HepG2 (cell line): Measurements from ENCODE around the gene R3HDM1. TPM values are rescaled to one million over a fixed set of nuclear protein-coding genes. Genes with fewer than 3 reads are reported as not detected.

Source experiments
- ATAC-seq: fragments of 200-7000 bp; cut with Tn5 transposase; 3 replicates; pipeline ENCODE4 v1.9.1; 2020; ENCODE audit warnings: mild to moderate bottlenecking, moderate library complexity
- BruUV-seq: library from RNA; stranded (reverse); fragments of 400-500 nt; replicated peaks from 2 replicates; lab custom pipeline; 2021; lab: Mats Ljungman, UMichigan
- CTCF ChIA-PET: fragments of 300-600 bp; formaldehyde crosslinking; extraction: SDS; loops from one replicate; lab custom pipeline; 2021; ENCODE audit warnings: low total read pairs, inconsistent platforms, low intra/inter-chr PET ratio; lab: Yijun Ruan, JAX
- POLR2A ChIA-PET: fragments of 350-600 bp; sonication (Branson Sonifier 250); formaldehyde crosslinking; loops from one replicate; lab custom pipeline; 2020; ENCODE audit warnings: antibody characterized with exemption, inconsistent platforms; lab: Yijun Ruan, JAX
- DNase-seq: peaks from one replicate; pipeline ENCODE4 v3.0.0-alpha.2; 2015; ENCODE audit warnings: low spot score
- FAIRE-seq: peaks from 3 replicates; lab custom pipeline; 2011; peaks lifted over from hg19 to GRCh38; lab: Jason Lieb, UNC
- H2AFZ ChIP-seq: one replicate; pipeline ENCODE4 v1.6.1; 2011; ENCODE audit warnings: low read length, inconsistent platforms
- H3K27ac ChIP-seq: fragments of 300-600 bp; 3 replicates; pipeline ENCODE4 v1.8.0; 2011; ENCODE audit warnings: mixed run types, mild to moderate bottlenecking, mixed read lengths, low read length, inconsistent platforms; ENCODE audit not compliant: insufficient read depth; ENCODE audit errors: extremely low read length
- H3K27me3 ChIP-seq, 2 experiments: fragments of 200-600 bp in 1 of 2; 2 replicates in 1 of 2; 3 replicates in 1 of 2; pipeline versions ENCODE4 v1.6.0 to v1.8.0; 2011; ENCODE audit warnings: low read length in 2 of 2, mild to moderate bottlenecking in 2 of 2, moderate library complexity in 2 of 2, inconsistent platforms in 1 of 2; ENCODE audit not compliant: insufficient read depth in 2 of 2, control insufficient read depth in 1 of 2
- H3K36me3 ChIP-seq, 2 experiments: fragments of 200-600 bp in 1 of 2; replicated peaks in 1 of 2; 2 replicates in 1 of 2; 3 replicates in 1 of 2; pipeline versions ENCODE4 v1.5.1 to v1.8.0; 2011; ENCODE audit warnings: low read length in 2 of 2, inconsistent platforms in 1 of 2; ENCODE audit not compliant: insufficient read depth in 2 of 2, control insufficient read depth in 1 of 2
- H3K4me1 ChIP-seq: 2 replicates; pipeline ENCODE4 v1.5.1; 2012; ENCODE audit warnings: low read length, inconsistent platforms; ENCODE audit not compliant: insufficient read depth
- H3K4me2 ChIP-seq: 2 replicates; pipeline ENCODE4 v1.6.0; 2011; ENCODE audit warnings: low read depth, low read length, inconsistent platforms
- H3K4me3 ChIP-seq, 3 experiments: fragments of 200-600 bp in 1 of 3; sonication (generic), shearing (Covaris generic) in 1 of 3; replicated peaks in 1 of 3; 2 replicates each; pipeline ENCODE4 v1.5.1; 2011 to 2016; ENCODE audit warnings: low read length in 3 of 3, inconsistent platforms in 2 of 3, low read depth in 2 of 3, mild to moderate bottlenecking in 2 of 3, control low read depth in 1 of 3, mixed read lengths in 1 of 3; ENCODE audit not compliant: insufficient read depth in 1 of 3
- H3K79me2 ChIP-seq: one replicate; pipeline ENCODE4 v1.6.1; 2011; ENCODE audit warnings: low read length, inconsistent platforms; ENCODE audit not compliant: insufficient read depth
- H3K9ac ChIP-seq: 2 replicates; pipeline ENCODE4 v1.6.0; 2011; ENCODE audit warnings: mild to moderate bottlenecking, low read depth, low read length, inconsistent platforms; ENCODE audit not compliant: insufficient read depth
- H3K9me3 ChIP-seq: 2 replicates; pipeline ENCODE4 v1.5.1; 2012; ENCODE audit warnings: mild to moderate bottlenecking, low read length
- H4K20me1 ChIP-seq: 2 replicates; pipeline ENCODE4 v1.6.0; 2011; ENCODE audit warnings: inconsistent platforms, mild to moderate bottlenecking, low read length, moderate library complexity; ENCODE audit not compliant: insufficient read depth
- CC2D1A ChIP-seq: sonication (generic); formaldehyde crosslinking; IDR thresholded peaks from 2 replicates; pipeline ENCODE4 v1.8.1; 2023; ENCODE audit warnings: mild to moderate bottlenecking, missing genetic modification reagents
- CEBPB ChIP-seq: IDR thresholded peaks from 2 replicates; pipeline ENCODE4 v1.6.1; 2011; ENCODE audit warnings: low read depth, low read length, improper control_type of control experiment, borderline replicate concordance
- ESRRA ChIP-seq: sonication (generic); formaldehyde crosslinking; IDR thresholded peaks from 2 replicates; pipeline ENCODE4 v1.5.1; 2020; ENCODE audit warnings: mild to moderate bottlenecking, low read depth, missing genetic modification reagents
- GTF2F1 ChIP-seq: fragments of 150-350 bp; IDR thresholded peaks from 2 replicates; pipeline ENCODE4 v1.6.1; 2014; ENCODE audit warnings: low read length
- HDAC2 ChIP-seq: sonication (generic); formaldehyde crosslinking; IDR thresholded peaks from 2 replicates; pipeline ENCODE4 v1.4.0; 2020; ENCODE audit warnings: missing genetic modification reagents
- HMGXB4 ChIP-seq, 2 experiments: sonication (generic) in 1 of 2; formaldehyde crosslinking in 1 of 2; IDR thresholded peaks; 2 replicates each; pipeline versions ENCODE4 v1.4.0 to v1.6.1; 2018 to 2020; ENCODE audit warnings: missing genetic modification reagents in 2 of 2, borderline replicate concordance in 1 of 2, low read depth in 1 of 2, mild to moderate bottlenecking in 1 of 2, missing biosample characterization in 1 of 2
- POGZ ChIP-seq: sonication (generic); formaldehyde crosslinking; IDR thresholded peaks from 2 replicates; pipeline ENCODE4 v1.4.0; 2020; ENCODE audit warnings: mild to moderate bottlenecking, missing genetic modification reagents
- POLR2A ChIP-seq, 2 experiments: IDR thresholded peaks; 2 replicates each; pipeline ENCODE4 v1.6.1; 2011; ENCODE audit warnings: low read depth in 2 of 2, low read length in 2 of 2, mild to moderate bottlenecking in 1 of 2, moderate library complexity in 1 of 2; ENCODE audit not compliant: insufficient read depth in 1 of 2
- RBFOX2 ChIP-seq: fragments of 200-400 bp; formaldehyde crosslinking; IDR thresholded peaks from 2 replicates; pipeline ENCODE4 v1.6.1; 2017; ENCODE audit warnings: low read depth, mild to moderate bottlenecking, low read length
- SSRP1 ChIP-seq: IDR thresholded peaks from 2 replicates; pipeline ENCODE4 v1.6.1; 2016; ENCODE audit warnings: control low read depth
- STAG1 ChIP-seq: sonication (generic); formaldehyde crosslinking; IDR thresholded peaks from 2 replicates; pipeline ENCODE4 v1.4.0; 2020; ENCODE audit warnings: missing genetic modification reagents
- TEAD3 ChIP-seq: optimal IDR thresholded peaks from 2 replicates; pipeline ENCODE3; 2016; ENCODE audit warnings: borderline replicate concordance
- THAP11 ChIP-seq: IDR thresholded peaks from 2 replicates; pipeline ENCODE4 v1.6.1; 2016; ENCODE audit warnings: missing biosample characterization, missing genetic modification reagents
- THAP7 ChIP-seq: sonication (generic); formaldehyde crosslinking; IDR thresholded peaks from 2 replicates; pipeline ENCODE4 v1.8.1; 2023; ENCODE audit warnings: mild to moderate bottlenecking, missing genetic modification reagents
- ZBTB8A ChIP-seq: sonication (generic); formaldehyde crosslinking; IDR thresholded peaks from 2 replicates; pipeline ENCODE4 v1.4.0; 2020; ENCODE audit warnings: mild to moderate bottlenecking, low read depth, missing genetic modification reagents, borderline replicate concordance
- ZFP82 ChIP-seq: sonication (generic); formaldehyde crosslinking; IDR thresholded peaks from 2 replicates; pipeline ENCODE4 v1.5.1; 2020; ENCODE audit warnings: mild to moderate bottlenecking, missing genetic modification reagents, borderline replicate concordance
- ZNF644 ChIP-seq: IDR thresholded peaks from 2 replicates; pipeline ENCODE4 v1.6.1; 2016; ENCODE audit warnings: low read depth
- WGBS: methylation state at CpG from one replicate; pipeline ENCODE4 v1.1.6; 2017; ENCODE audit warnings: low lambda C conversion rate; 5-methylcytosine and 5-hydroxymethylcytosine counted together
- in situ Hi-C: cut with HindIII; loops from 2 replicates; pipeline ENCODE4 v1.10.0; 2017; ENCODE audit warnings: low pct_unique_long_range_greater_than_20kb; ENCODE audit not compliant: extremely low pct_ligation_motif_present
- intact Hi-C: fragments of 100-400 bp; cut with micrococcal nuclease; formaldehyde crosslinking; loops from one replicate; pipeline ENCODE4 v1.10.0; 2022; ENCODE audit not compliant: unreplicated experiment
- polyA plus RNA-seq, 8 experiments: library from polyadenylated mRNA; depleted of rRNA in 3 of 8; stranded (reverse) in 7 of 8; unstranded in 1 of 8; fragments of >200 nt; fragmentation: Illumina TruSeq in 4 of 8; extraction: Trizol in 4 of 8; gene quantifications; 2 replicates each; pipeline versions ENCODE4 v1.2.1 to v1.2.3, GENCODE V29; 2011 to 2016; ENCODE audit warnings: low read depth in 4 of 8, missing spikeins in 1 of 8, mixed read lengths in 1 of 8; ENCODE audit not compliant: insufficient read depth in 1 of 8
- total RNA-seq, 5 experiments: library from RNA; depleted of rRNA; stranded (reverse); fragments of >200 nt; fragmentation: Illumina TruSeq; extraction: Trizol; gene quantifications; 2 replicates each; pipeline ENCODE4 v1.2.3, GENCODE V29; 2016; ENCODE audit warnings: low read depth in 1 of 5
- TF ChIP-seq, protein P1 (sequence below): sonication (generic); formaldehyde crosslinking; IDR thresholded peaks from 2 replicates; pipeline ENCODE4 v1.5.1; 2020; ENCODE audit warnings: missing genetic modification reagents, mild to moderate bottlenecking, borderline replicate concordance
- TF ChIP-seq, protein P2 (sequence below): sonication (generic); formaldehyde crosslinking; IDR thresholded peaks from 2 replicates; pipeline ENCODE4 v1.5.1; 2020; ENCODE audit warnings: missing genetic modification reagents, mild to moderate bottlenecking, borderline replicate concordance

Gene R3HDM1
- total and polyA plus RNA-seq, 2 of the 13 experiments (the other 11 are each of a cell fraction or from before 2014, with no cell fraction given) = 15.7 to 54.3 TPM

DNA sequence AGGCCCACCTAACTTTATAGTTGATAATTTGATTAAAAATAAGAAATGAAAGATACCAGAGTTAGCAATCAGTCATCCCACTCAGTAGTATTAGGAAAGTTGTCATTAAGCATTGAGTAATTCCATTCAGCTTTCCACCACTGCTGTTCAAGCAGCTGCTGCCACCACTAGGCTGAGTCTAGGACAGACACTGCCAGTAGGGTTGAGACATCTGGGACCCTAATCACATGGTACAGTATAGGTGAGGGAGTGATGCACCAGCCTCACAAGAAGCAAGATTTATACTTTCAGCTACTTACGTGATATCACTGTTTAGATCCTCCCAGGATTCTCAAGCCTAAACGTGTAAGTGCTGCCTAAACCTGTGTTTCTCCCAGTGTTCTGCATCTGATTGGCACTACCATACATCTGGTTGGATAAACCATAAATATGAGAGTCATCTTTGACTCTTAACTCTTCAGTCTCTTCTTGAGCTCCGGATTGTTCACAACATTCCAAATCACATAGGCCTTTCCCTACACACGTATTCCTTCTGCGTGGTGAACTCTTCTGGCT, 213.6 kb downstream of the R3HDM1 start:
- Histone ChIP-seq H3K4me1 (peaks cover 28% of the 10 kb centered on the region), H3K27me3 (no peaks in the 10 kb centered on the region; a peak in 1 of 5 replicates), H4K20me1 (peaks cover 43% of the 10 kb centered on the region), H3K4me3 (no peak overlapping the region; a peak in 1 of 6 replicates), H3K27ac (peak overlapping the region; percentile 93), H3K4me2 (peak overlapping the region; percentile 83), H3K9ac (0 out of 2 replicates have a peak overlapping the region, but pooled peaks have one; percentile 13), H3K9me3 (no peaks in the 10 kb centered on the region), H2AFZ (no peak overlapping the region), H3K79me2 (peaks cover 60% of the 10 kb centered on the region), H3K36me3 (peaks cover 5 to 46% of the 10 kb centered on the region in 2 experiments)
- in situ Hi-C loops (no loop called here), intact Hi-C loops (no loop called here)
- ATAC-seq (peak; percentile 32), DNase-seq (peak; percentile 70), FAIRE-seq (peak; percentile 95)
- BruUV-seq = no TSS peak
- ChIA-PET CTCF (no interaction called here), POLR2A (no interaction called here)
- WGBS = 90% methylated on average over 5 of the region's 5 CpGs
- 0 out of 2 replicates have a peak, but pooled peaks have one; percentile 52 for TF ChIP-seq THAP7
- TF ChIP-seq HMGXB4 (CRISPR knock-in tag; IDR thresholded peaks at IDR 0.05; ENCODE audit: borderline replicate concordance in 1 of 2, low read depth in 1 of 2) = peak in 1 of 2 experiments; percentile 24; a peak in 1 of 4 replicates
- no peak for TF ChIP-seq ZFP82
- TF ChIP-seq ZNF644 (CRISPR knock-in tag) = peak; percentile 68; the same call in 1 of the 2 replicates
- TF ChIP-seq POGZ (CRISPR knock-in tag) = peak; percentile 59; the same call in 1 of the 2 replicates
- no peak for TF ChIP-seq CC2D1A
- peak; percentile 60 for TF ChIP-seq STAG1 (CRISPR knock-in tag)
- TF ChIP-seq, protein P1, sequence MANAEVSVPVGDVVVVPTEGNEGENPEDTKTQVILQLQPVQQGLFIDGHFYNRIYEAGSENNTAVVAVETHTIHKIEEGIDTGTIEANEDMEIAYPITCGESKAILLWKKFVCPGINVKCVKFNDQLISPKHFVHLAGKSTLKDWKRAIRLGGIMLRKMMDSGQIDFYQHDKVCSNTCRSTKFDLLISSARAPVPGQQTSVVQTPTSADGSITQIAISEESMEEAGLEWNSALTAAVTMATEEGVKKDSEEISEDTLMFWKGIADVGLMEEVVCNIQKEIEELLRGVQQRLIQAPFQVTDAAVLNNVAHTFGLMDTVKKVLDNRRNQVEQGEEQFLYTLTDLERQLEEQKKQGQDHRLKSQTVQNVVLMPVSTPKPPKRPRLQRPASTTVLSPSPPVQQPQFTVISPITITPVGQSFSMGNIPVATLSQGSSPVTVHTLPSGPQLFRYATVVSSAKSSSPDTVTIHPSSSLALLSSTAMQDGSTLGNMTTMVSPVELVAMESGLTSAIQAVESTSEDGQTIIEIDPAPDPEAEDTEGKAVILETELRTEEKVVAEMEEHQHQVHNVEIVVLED (CRISPR knock-in tag) = 0 out of 2 replicates have a peak, but pooled peaks have one; percentile 12
- 0 out of 2 replicates have a peak, but pooled peaks have one; percentile 32 for TF ChIP-seq SSRP1 (CRISPR knock-in tag)
- TF ChIP-seq CEBPB = peak; percentile 63; the same call in 1 of the 2 replicates
- TF ChIP-seq RBFOX2 = 0 out of 2 replicates have a peak, but pooled peaks have one; percentile 55
- TF ChIP-seq POLR2A (IDR thresholded peaks at IDR 0.05; ENCODE audit: insufficient read depth in 1 of 2, low read depth in 2 of 2, low read length in 2 of 2) = peak in 1 of 2 experiments; percentile 38; a peak in 2 of 4 replicates
- no peak for TF ChIP-seq GTF2F1
- TF ChIP-seq THAP11 (CRISPR knock-in tag) = peak; percentile 40; the same call in 1 of the 2 replicates
- TF ChIP-seq HDAC2 (CRISPR knock-in tag) = 0 out of 2 replicates have a peak, but pooled peaks have one; percentile 23
- TF ChIP-seq TEAD3 = peak; percentile 58
- no peak for TF ChIP-seq ESRRA
- TF ChIP-seq, protein P2, sequence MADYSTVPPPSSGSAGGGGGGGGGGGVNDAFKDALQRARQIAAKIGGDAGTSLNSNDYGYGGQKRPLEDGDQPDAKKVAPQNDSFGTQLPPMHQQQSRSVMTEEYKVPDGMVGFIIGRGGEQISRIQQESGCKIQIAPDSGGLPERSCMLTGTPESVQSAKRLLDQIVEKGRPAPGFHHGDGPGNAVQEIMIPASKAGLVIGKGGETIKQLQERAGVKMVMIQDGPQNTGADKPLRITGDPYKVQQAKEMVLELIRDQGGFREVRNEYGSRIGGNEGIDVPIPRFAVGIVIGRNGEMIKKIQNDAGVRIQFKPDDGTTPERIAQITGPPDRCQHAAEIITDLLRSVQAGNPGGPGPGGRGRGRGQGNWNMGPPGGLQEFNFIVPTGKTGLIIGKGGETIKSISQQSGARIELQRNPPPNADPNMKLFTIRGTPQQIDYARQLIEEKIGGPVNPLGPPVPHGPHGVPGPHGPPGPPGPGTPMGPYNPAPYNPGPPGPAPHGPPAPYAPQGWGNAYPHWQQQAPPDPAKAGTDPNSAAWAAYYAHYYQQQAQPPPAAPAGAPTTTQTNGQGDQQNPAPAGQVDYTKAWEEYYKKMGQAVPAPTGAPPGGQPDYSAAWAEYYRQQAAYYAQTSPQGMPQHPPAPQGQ (CRISPR knock-in tag) = 0 out of 2 replicates have a peak, but pooled peaks have one; percentile 52
- no peak for TF ChIP-seq ZBTB8A
